Measurements from ENCODE around the gene MACROD2.

GRCh38 chr20:14599613-14600012 lies 604.3 kb downstream of the MACROD2 start:
- no peak for TF ChIP-seq CTCF (IDR thresholded peaks at IDR 0.05)
- TF ChIP-seq POLR2A (IDR thresholded peaks at IDR 0.05), result no peak
- no peak for TF ChIP-seq EP300 (IDR thresholded peaks at IDR 0.05)

All from tibial nerve (tissue), 4 donors.